MM.1S (cell line): ENCODE measurements around the gene ATP10B.

Source experiments
- CTCF ChIP-seq: fragments of 300-600 bp; sonication (generic); IDR thresholded peaks from 2 replicates; pipeline ENCODE4 v1.5.1; 2016; ENCODE audit warnings: antibody characterized with exemption, low read length, mixed read lengths
- EZH2 ChIP-seq: fragments of 300-600 bp; sonication (generic); optimal IDR thresholded peaks from 2 replicates; pipeline ENCODE3; 2017; ENCODE audit warnings: low read depth, mild to moderate bottlenecking, antibody characterized with exemption, low read length, mixed read lengths

- TF ChIP-seq CTCF: no peak
- TF ChIP-seq EZH2: no peak
Measured at GRCh38 chr5:160749682-160750081, 102.3 kb downstream of the ATP10B start.
